ENCODE measurements around the gene FBLN5.

FBLN5 gene

GRCh38 chr14:91942128-91942527 is 5.4 kb downstream of the FBLN5 start:
- no peaks in the 10 kb centered on the region for H3K36me3 ChIP-seq (ENCODE audit: control insufficient read depth, insufficient read depth, low read length)
- H3K4me3 ChIP-seq (ENCODE audit: low read length), result no peak overlapping the region
- H3K9me3 ChIP-seq (ENCODE audit: control insufficient read depth, low read length), result no peaks in the 10 kb centered on the region
- H3K27me3 ChIP-seq (ENCODE audit: control insufficient read depth, insufficient read depth, low read length), result peaks cover 19% of the 10 kb centered on the region
- H3K9ac ChIP-seq (ENCODE audit: low read length), result no peak overlapping the region
- H3K4me1 ChIP-seq (ENCODE audit: control insufficient read depth, insufficient read depth, low read length), result no peaks in the 10 kb centered on the region

DNA sequence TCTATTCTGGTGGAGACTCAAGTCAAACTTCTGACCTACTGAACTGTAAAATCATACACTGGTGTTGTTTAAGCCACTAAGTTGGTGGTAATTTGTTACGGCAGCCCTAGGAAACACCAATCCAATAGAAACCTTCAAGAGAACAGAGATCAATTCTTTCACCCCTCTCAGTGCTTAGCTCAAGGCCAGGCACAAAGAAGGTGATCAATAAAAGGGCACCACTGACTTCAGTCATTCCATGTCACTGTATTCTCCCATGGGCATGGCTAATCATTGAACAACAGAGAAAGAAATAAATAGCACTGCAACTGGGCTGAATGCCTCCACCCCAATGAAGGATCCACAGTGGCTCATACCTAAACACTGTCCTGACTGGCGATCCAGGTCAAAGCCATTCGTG is 7.3 kb downstream of the FBLN5 start:
- H3K9me3 ChIP-seq (ENCODE audit: control insufficient read depth, low read length), result no peaks in the 10 kb centered on the region
- H3K4me1 ChIP-seq (ENCODE audit: control insufficient read depth, insufficient read depth, low read length), result no peaks in the 10 kb centered on the region
- no peak overlapping the region for H3K9ac ChIP-seq (ENCODE audit: low read length)
- H3K27me3 ChIP-seq (ENCODE audit: control insufficient read depth, insufficient read depth, low read length), result peaks cover under 1% of the 10 kb centered on the region
- no peaks in the 10 kb centered on the region for H3K36me3 ChIP-seq (ENCODE audit: control insufficient read depth, insufficient read depth, low read length)
- no peak overlapping the region for H3K4me3 ChIP-seq (ENCODE audit: low read length)

DNA sequence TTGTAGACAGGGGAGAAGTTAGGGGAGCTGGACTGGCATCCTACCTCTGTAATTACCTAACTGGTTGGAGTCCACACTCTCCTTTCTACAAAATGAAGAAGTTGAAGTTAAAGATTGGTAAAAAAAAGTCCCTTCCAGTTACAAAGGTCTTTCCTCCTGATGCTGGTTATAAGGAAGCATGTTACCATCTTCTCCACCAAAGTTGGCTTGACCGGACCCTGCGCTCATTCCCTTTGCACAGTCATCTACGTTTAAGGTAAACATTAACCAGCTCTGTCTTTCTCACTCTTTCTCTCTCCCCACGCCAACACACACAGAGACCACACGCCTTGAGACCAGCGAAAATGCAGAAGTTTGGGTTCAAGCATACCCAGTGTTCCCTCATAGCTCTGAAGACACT is 11.9 kb downstream of the FBLN5 start:
- Histone ChIP-seq H3K9ac (ENCODE audit: low read length) (no peak overlapping the region), H3K4me3 (ENCODE audit: low read length) (no peak overlapping the region), H3K36me3 (ENCODE audit: control insufficient read depth, insufficient read depth, low read length) (no peaks in the 10 kb centered on the region), H3K9me3 (ENCODE audit: control insufficient read depth, low read length) (no peaks in the 10 kb centered on the region), H3K27me3 (ENCODE audit: control insufficient read depth, insufficient read depth, low read length) (no peaks in the 10 kb centered on the region), H3K4me1 (ENCODE audit: control insufficient read depth, insufficient read depth, low read length) (no peaks in the 10 kb centered on the region)

- H3K36me3 ChIP-seq (ENCODE audit: control insufficient read depth, insufficient read depth, low read length), result no peaks in the 10 kb centered on the region
Measured at GRCh38 chr14:91934554-91935285, 12.8 kb downstream of the FBLN5 start.

GRCh38 chr14:91931478-91932088 is 15.9 kb downstream of the FBLN5 start:
- no peak overlapping the region for H3K4me3 ChIP-seq (ENCODE audit: low read length)
- H3K36me3 ChIP-seq (ENCODE audit: control insufficient read depth, insufficient read depth, low read length), result no peaks in the 10 kb centered on the region
- H3K4me1 ChIP-seq (ENCODE audit: control insufficient read depth, insufficient read depth, low read length), result no peaks in the 10 kb centered on the region
- H3K9ac ChIP-seq (ENCODE audit: low read length), result no peak overlapping the region
- no peaks in the 10 kb centered on the region for H3K27me3 ChIP-seq (ENCODE audit: control insufficient read depth, insufficient read depth, low read length)
- no peaks in the 10 kb centered on the region for H3K9me3 ChIP-seq (ENCODE audit: control insufficient read depth, low read length)

More at GRCh38 chr14:91934554-91935285, 12.8 kb downstream of the FBLN5 start:
- no peak overlapping the region for H3K4me3 ChIP-seq (ENCODE audit: low read length)
- H3K27me3 ChIP-seq (ENCODE audit: control insufficient read depth, insufficient read depth, low read length), result no peaks in the 10 kb centered on the region
- H3K4me1 ChIP-seq (ENCODE audit: control insufficient read depth, insufficient read depth, low read length), result no peaks in the 10 kb centered on the region
- H3K9ac ChIP-seq (ENCODE audit: low read length), result no peak overlapping the region
- H3K9me3 ChIP-seq (ENCODE audit: control insufficient read depth, low read length), result no peaks in the 10 kb centered on the region

- Histone ChIP-seq H3K27me3 (ENCODE audit: control insufficient read depth, insufficient read depth, low read length) (no peaks in the 10 kb centered on the region), H3K9me3 (ENCODE audit: control insufficient read depth, low read length) (no peaks in the 10 kb centered on the region), H3K4me1 (ENCODE audit: control insufficient read depth, insufficient read depth, low read length) (no peaks in the 10 kb centered on the region), H3K9ac (ENCODE audit: low read length) (no peak overlapping the region), H3K36me3 (ENCODE audit: control insufficient read depth, insufficient read depth, low read length) (no peaks in the 10 kb centered on the region), H3K4me3 (ENCODE audit: low read length) (no peak overlapping the region)
Measured at GRCh38 chr14:91929700-91930099, 17.8 kb downstream of the FBLN5 start.

- H3K9ac ChIP-seq (ENCODE audit: low read length), result no peak overlapping the region
- H3K4me3 ChIP-seq (ENCODE audit: low read length), result no peak overlapping the region
- H3K4me1 ChIP-seq (ENCODE audit: control insufficient read depth, insufficient read depth, low read length), result no peaks in the 10 kb centered on the region
- H3K9me3 ChIP-seq (ENCODE audit: control insufficient read depth, low read length), result no peaks in the 10 kb centered on the region
- no peaks in the 10 kb centered on the region for H3K36me3 ChIP-seq (ENCODE audit: control insufficient read depth, insufficient read depth, low read length)
- H3K27me3 ChIP-seq (ENCODE audit: control insufficient read depth, insufficient read depth, low read length), result no peaks in the 10 kb centered on the region
Measured at GRCh38 chr14:91927800-91928199, 19.7 kb downstream of the FBLN5 start.

DNA sequence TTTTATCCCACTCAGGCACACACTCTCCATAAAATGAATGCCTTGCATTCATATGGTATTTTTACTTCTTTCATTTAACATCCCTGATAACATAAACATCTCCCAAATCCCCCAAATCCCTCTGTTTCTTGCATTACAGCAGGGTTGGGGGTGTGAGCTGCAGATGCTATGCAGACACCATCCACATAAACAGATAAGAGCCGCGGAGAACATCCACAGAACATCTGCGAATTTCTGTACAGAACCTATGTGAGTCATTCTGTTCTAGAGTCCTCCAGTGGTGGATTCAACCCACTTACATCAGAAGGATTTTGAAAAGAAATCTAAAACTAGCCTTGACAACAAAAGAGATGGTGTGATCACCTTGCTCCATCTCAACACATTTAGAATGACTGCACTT is 20.3 kb downstream of the FBLN5 start:
- no peaks in the 10 kb centered on the region for H3K27me3 ChIP-seq (ENCODE audit: control insufficient read depth, insufficient read depth, low read length)
- H3K4me1 ChIP-seq (ENCODE audit: control insufficient read depth, insufficient read depth, low read length), result no peaks in the 10 kb centered on the region
- no peak overlapping the region for H3K4me3 ChIP-seq (ENCODE audit: low read length)
- no peaks in the 10 kb centered on the region for H3K9me3 ChIP-seq (ENCODE audit: control insufficient read depth, low read length)
- no peaks in the 10 kb centered on the region for H3K36me3 ChIP-seq (ENCODE audit: control insufficient read depth, insufficient read depth, low read length)
- no peak overlapping the region for H3K9ac ChIP-seq (ENCODE audit: low read length)

DNA sequence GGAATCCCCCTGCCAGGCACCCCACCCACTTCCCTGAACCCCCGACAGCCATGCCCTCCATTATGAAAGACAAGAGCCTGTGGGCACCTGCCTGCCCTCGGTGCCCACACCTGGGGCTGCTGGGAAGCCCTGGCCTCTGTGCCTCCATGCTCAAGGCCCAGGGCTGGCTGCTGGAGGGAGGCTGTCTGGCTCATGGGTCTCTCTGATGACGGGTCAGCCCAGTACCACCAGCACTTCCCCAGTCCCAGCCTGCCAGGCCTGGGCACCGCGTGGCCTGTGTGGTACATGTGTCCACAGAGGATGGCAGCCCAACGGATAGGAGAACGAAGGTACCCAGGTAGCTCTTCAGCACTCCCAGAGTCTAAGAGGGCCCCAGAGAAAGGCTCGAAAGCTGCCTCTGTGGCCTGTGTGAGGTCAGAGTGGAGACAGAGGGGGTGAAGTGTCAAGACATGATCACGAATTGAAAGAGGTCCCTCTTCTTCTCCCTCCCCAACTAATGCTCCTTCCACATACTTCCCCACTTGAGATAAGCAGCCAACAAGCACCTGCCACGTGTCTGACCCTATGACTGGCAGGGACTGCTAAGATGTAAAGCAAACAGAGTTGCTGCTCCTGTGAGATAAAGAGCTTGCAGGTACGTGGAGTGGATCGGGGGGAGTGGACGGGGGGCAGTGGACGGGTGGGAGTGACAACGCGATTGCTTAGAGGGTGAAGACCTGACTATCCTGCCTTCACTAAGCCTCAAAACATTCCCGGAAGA is 21.2 kb downstream of the FBLN5 start:
- Histone ChIP-seq H3K9me3 (ENCODE audit: control insufficient read depth, low read length) (no peaks in the 10 kb centered on the region), H3K9ac (ENCODE audit: low read length) (no peak overlapping the region), H3K36me3 (ENCODE audit: control insufficient read depth, insufficient read depth, low read length) (no peaks in the 10 kb centered on the region), H3K4me1 (ENCODE audit: control insufficient read depth, insufficient read depth, low read length) (no peaks in the 10 kb centered on the region), H3K4me3 (ENCODE audit: low read length) (no peak overlapping the region), H3K27me3 (ENCODE audit: control insufficient read depth, insufficient read depth, low read length) (no peaks in the 10 kb centered on the region)

GRCh38 chr14:91925727-91926121 is 21.8 kb downstream of the FBLN5 start:
- Histone ChIP-seq H3K9me3 (ENCODE audit: control insufficient read depth, low read length) (no peaks in the 10 kb centered on the region), H3K36me3 (ENCODE audit: control insufficient read depth, insufficient read depth, low read length) (no peaks in the 10 kb centered on the region), H3K4me3 (ENCODE audit: low read length) (no peak overlapping the region), H3K4me1 (ENCODE audit: control insufficient read depth, insufficient read depth, low read length) (no peaks in the 10 kb centered on the region), H3K27me3 (ENCODE audit: control insufficient read depth, insufficient read depth, low read length) (no peaks in the 10 kb centered on the region), H3K9ac (ENCODE audit: low read length) (no peak overlapping the region)

DNA sequence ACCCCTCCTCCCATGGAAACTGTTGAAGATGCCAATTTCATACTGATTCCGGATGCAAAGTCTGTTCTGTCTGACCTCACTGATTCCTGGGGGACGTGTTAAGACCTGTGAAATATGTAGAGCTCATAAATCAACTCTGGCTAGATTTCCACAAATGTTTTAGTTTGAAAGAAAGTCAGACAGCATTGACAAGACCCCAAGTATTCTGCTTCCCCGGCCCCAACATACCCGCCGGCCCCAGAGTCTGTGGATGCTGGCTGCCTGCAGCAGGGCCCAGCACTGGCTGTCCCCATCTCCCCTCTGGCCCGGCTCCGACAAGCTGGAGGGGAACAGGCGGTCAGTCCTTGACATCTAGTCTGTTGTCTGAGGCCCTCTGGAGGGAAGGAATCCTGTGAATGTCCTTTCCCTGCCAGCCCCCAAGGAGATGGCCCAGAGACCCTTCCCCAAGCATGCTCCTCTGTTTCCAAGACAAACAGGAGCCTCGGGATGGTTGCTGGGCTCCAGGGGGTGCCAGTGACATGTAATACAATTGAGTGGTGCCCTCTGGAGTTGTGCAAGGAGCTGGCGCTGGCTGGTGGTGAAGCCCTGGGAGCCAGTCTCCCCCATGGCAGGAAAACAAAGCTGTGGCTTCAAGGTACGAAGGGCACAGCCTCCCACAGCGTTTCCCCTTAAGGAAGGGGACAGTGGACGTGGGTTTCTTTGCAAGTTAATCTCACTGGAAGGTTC is 22.3 kb downstream of the FBLN5 start:
- no peak overlapping the region for H3K4me3 ChIP-seq (ENCODE audit: low read length)
- no peaks in the 10 kb centered on the region for H3K36me3 ChIP-seq (ENCODE audit: control insufficient read depth, insufficient read depth, low read length)
- no peak overlapping the region for H3K9ac ChIP-seq (ENCODE audit: low read length)
- no peaks in the 10 kb centered on the region for H3K27me3 ChIP-seq (ENCODE audit: control insufficient read depth, insufficient read depth, low read length)
- H3K9me3 ChIP-seq (ENCODE audit: control insufficient read depth, low read length), result no peaks in the 10 kb centered on the region
- H3K4me1 ChIP-seq (ENCODE audit: control insufficient read depth, insufficient read depth, low read length), result no peaks in the 10 kb centered on the region

DNA sequence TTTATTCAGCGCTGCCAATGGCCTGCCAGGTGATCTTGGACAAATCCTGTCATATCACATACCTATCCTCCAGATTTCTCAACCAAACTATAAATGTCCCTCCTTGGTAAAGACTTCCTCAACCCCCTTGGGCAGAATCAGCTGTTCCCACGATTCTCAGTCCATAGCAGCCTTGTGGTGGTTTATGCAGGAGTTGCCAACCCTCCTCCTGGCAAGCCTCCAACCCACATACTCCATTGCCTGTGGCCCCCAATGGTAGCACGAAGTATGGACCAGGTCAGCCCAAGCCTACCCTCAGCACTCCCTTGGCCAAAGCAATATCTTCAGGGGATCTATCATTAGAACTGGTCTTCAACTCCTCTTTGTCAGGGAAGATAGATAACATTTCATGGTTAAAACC is 27.0 kb downstream of the FBLN5 start:
- no peaks in the 10 kb centered on the region for H3K27me3 ChIP-seq (ENCODE audit: control insufficient read depth, insufficient read depth, low read length)
- H3K4me3 ChIP-seq (ENCODE audit: low read length), result no peak overlapping the region
- H3K36me3 ChIP-seq (ENCODE audit: control insufficient read depth, insufficient read depth, low read length), result no peaks in the 10 kb centered on the region
- no peaks in the 10 kb centered on the region for H3K4me1 ChIP-seq (ENCODE audit: control insufficient read depth, insufficient read depth, low read length)
- H3K9me3 ChIP-seq (ENCODE audit: control insufficient read depth, low read length), result no peaks in the 10 kb centered on the region
- H3K9ac ChIP-seq (ENCODE audit: low read length), result no peak overlapping the region

Measured in mucosa of stomach (tissue), 1 donor.